ENCODE data around the gene BCCIP. TPM values are rescaled to one million over a fixed set of nuclear protein-coding genes. Genes with fewer than 3 reads are reported as not detected.

Gene BCCIP
- total and polyA plus RNA-seq, 4 donors = 21.9 to 44.1 (median 31.2) TPM

DNA sequence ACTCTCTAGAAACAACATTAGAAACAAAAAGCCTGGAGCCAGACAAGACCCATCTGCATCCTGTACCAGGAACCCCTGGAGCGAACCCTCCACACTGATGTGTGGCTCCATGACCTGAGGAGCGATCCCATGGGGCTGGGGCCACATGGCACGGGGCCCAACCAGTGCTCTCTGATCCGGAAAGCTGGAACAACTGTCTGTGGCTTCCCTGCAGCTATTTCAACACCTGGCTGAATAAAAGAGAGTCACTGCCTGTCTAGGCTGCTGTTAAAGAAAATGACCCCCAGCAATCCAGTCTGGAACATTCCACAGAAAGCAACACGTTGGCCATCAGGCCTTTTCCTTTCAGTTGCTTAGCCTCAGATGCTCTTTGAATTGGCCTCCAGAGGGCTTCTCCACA is 21.2 kb upstream of the BCCIP start:
- Histone ChIP-seq H3K36me3 (ENCODE audit: control insufficient read depth in 4 of 4, insufficient read depth in 3 of 4, low read depth in 1 of 4, low read length in 3 of 4) (peaks cover 4 to 66% (median 31%) of the 10 kb centered on the region in 4 donors), H3K9me3 (ENCODE audit: control insufficient read depth in 4 of 4, low read length in 3 of 4) (no peaks in the 10 kb centered on the region), H3K4me1 (ENCODE audit: control insufficient read depth in 4 of 4, insufficient read depth in 4 of 4, low read length in 3 of 4) (no peaks in the 10 kb centered on the region), H3K27me3 (ENCODE audit: control insufficient read depth in 4 of 4, insufficient read depth in 4 of 4, low read length in 3 of 4) (no peaks in the 10 kb centered on the region), H3K4me3 (ENCODE audit: low read depth in 1 of 3, low read length in 3 of 3) (no peak overlapping the region), H3K27ac (ENCODE audit: low read depth in 1 of 2, low read length in 2 of 2) (no peak overlapping the region), H3K9ac (ENCODE audit: low read depth in 1 of 2, low read length in 2 of 2) (no peak overlapping the region)
- WGBS = 91% methylated on average over 5 of the region's 5 CpGs
- no peak for DNase-seq (ENCODE audit: low spot score)
- TF ChIP-seq FOXA1 (IDR thresholded peaks at IDR 0.05) (no peak), RXRA (IDR thresholded peaks at IDR 0.05) (no peak), YY1 (IDR thresholded peaks at IDR 0.05) (no peak), HNF4G (IDR thresholded peaks at IDR 0.05) (no peak)
- TF ChIP-seq, protein P1, sequence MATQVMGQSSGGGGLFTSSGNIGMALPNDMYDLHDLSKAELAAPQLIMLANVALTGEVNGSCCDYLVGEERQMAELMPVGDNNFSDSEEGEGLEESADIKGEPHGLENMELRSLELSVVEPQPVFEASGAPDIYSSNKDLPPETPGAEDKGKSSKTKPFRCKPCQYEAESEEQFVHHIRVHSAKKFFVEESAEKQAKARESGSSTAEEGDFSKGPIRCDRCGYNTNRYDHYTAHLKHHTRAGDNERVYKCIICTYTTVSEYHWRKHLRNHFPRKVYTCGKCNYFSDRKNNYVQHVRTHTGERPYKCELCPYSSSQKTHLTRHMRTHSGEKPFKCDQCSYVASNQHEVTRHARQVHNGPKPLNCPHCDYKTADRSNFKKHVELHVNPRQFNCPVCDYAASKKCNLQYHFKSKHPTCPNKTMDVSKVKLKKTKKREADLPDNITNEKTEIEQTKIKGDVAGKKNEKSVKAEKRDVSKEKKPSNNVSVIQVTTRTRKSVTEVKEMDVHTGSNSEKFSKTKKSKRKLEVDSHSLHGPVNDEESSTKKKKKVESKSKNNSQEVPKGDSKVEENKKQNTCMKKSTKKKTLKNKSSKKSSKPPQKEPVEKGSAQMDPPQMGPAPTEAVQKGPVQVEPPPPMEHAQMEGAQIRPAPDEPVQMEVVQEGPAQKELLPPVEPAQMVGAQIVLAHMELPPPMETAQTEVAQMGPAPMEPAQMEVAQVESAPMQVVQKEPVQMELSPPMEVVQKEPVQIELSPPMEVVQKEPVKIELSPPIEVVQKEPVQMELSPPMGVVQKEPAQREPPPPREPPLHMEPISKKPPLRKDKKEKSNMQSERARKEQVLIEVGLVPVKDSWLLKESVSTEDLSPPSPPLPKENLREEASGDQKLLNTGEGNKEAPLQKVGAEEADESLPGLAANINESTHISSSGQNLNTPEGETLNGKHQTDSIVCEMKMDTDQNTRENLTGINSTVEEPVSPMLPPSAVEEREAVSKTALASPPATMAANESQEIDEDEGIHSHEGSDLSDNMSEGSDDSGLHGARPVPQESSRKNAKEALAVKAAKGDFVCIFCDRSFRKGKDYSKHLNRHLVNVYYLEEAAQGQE (IDR thresholded peaks at IDR 0.05) = no peak

DNA sequence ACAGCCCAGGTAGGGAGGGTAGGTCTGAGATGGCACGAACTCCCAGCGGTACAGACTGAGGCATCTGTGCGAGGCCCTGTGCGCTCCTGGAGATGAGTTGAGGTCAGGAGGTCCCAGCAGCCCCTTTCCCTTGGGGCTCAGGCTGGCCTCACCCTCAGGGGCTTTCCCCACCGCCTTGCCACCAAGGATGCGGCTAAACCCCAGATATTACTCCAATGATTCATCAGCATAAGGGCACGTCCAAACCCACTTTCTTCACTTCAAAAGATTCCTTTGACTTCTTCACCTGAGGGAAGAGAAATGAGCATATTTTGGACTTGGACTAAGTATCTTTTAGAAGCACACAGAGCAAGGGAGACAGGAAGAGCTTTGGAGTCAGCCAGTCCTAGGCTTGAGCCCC is 20.6 kb upstream of the BCCIP start:
- no peak overlapping the region for H3K4me3 ChIP-seq (ENCODE audit: low read depth in 1 of 3, low read length in 3 of 3)
- H3K27ac ChIP-seq (ENCODE audit: low read depth in 1 of 2, low read length in 2 of 2) = no peak overlapping the region
- no peaks in the 10 kb centered on the region for H3K9me3 ChIP-seq (ENCODE audit: control insufficient read depth in 4 of 4, low read length in 3 of 4)
- WGBS = 98% methylated on average over 7 of the region's 7 CpGs
- H3K36me3 ChIP-seq (ENCODE audit: control insufficient read depth in 4 of 4, insufficient read depth in 3 of 4, low read depth in 1 of 4, low read length in 3 of 4) = peaks cover 4 to 66% (median 30%) of the 10 kb centered on the region in 4 donors
- no peak overlapping the region for H3K9ac ChIP-seq (ENCODE audit: low read depth in 1 of 2, low read length in 2 of 2)
- H3K27me3 ChIP-seq (ENCODE audit: control insufficient read depth in 4 of 4, insufficient read depth in 4 of 4, low read length in 3 of 4) = no peaks in the 10 kb centered on the region
- no peaks in the 10 kb centered on the region for H3K4me1 ChIP-seq (ENCODE audit: control insufficient read depth in 4 of 4, insufficient read depth in 4 of 4, low read length in 3 of 4)
- no peak for DNase-seq (ENCODE audit: low spot score)
- TF ChIP-seq, protein P1 (IDR thresholded peaks at IDR 0.05) = no peak
- TF ChIP-seq FOXA2 (IDR thresholded peaks at IDR 0.05) (no peak), EGR1 (IDR thresholded peaks at IDR 0.05; ENCODE audit: low read depth in 2 of 2) (no peak), SP1 (IDR thresholded peaks at IDR 0.05) (no peak), HNF4A (conservative IDR thresholded peaks at IDR 0.05) (no peak), JUND (IDR thresholded peaks at IDR 0.05) (no peak), TAF1 (conservative IDR thresholded peaks at IDR 0.05) (no peak), HNF4G (IDR thresholded peaks at IDR 0.05) (no peak), GABPA (IDR thresholded peaks at IDR 0.05 in 1 of 2, conservative IDR thresholded peaks at IDR 0.05 in 1 of 2) (no peak), RAD21 (IDR thresholded peaks at IDR 0.05) (no peak)
- TF ChIP-seq, protein P2, sequence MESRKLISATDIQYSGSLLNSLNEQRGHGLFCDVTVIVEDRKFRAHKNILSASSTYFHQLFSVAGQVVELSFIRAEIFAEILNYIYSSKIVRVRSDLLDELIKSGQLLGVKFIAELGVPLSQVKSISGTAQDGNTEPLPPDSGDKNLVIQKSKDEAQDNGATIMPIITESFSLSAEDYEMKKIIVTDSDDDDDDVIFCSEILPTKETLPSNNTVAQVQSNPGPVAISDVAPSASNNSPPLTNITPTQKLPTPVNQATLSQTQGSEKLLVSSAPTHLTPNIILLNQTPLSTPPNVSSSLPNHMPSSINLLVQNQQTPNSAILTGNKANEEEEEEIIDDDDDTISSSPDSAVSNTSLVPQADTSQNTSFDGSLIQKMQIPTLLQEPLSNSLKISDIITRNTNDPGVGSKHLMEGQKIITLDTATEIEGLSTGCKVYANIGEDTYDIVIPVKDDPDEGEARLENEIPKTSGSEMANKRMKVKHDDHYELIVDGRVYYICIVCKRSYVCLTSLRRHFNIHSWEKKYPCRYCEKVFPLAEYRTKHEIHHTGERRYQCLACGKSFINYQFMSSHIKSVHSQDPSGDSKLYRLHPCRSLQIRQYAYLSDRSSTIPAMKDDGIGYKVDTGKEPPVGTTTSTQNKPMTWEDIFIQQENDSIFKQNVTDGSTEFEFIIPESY (IDR thresholded peaks at IDR 0.05) = no peak
- TF ChIP-seq, protein P3, sequence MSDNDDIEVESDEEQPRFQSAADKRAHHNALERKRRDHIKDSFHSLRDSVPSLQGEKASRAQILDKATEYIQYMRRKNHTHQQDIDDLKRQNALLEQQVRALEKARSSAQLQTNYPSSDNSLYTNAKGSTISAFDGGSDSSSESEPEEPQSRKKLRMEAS (IDR thresholded peaks at IDR 0.05) = no peak

All from liver (tissue), 9 donors.